ENCODE results near the gene STAG3. TPM values are rescaled to one million over a fixed set of nuclear protein-coding genes. Genes with fewer than 3 reads are reported as not detected.

The STAG3 gene
- total and polyA plus RNA-seq, 2 of the 8 experiments (the other 6 are each of a cell fraction or from before 2014, with no cell fraction given), result 1.3 to 3.3 TPM

GRCh38 chr7:100130608-100131453 is 46.9 kb upstream of the STAG3 start (continued):
- no peak for TF ChIP-seq CHD7 (IDR thresholded peaks at IDR 0.05; ENCODE audit: insufficient replicate concordance, low read length)
- TF ChIP-seq ASH2L (IDR thresholded peaks at IDR 0.05; ENCODE audit: low read length), result peak; percentile 25
- 0 out of 2 replicates have a peak, but pooled peaks have one; percentile 38 for TF ChIP-seq TAF1 (IDR thresholded peaks at IDR 0.05; ENCODE audit: low read depth, low read length)
- TF ChIP-seq SP1 (IDR thresholded peaks at IDR 0.05; ENCODE audit: low read depth, low read length), result 0 out of 2 replicates have a peak, but pooled peaks have one; percentile 14
- no peak; the same call in 1 of the 2 replicates for TF ChIP-seq GABPA (IDR thresholded peaks at IDR 0.05; ENCODE audit: borderline replicate concordance, insufficient read depth, low read length)

Measured in H1 (cell line).